IMR-90 (cell line): Measurements from ENCODE around the gene RMND5B. TPM values are rescaled to one million over a fixed set of nuclear protein-coding genes. Genes with fewer than 3 reads are reported as not detected.

Experiments
- ATAC-seq: fragments of 200-7000 bp; cut with Tn5 transposase; 2 replicates; pipeline ENCODE4 v1.9.1; 2020; ENCODE audit warnings: low read depth, mild to moderate bottlenecking, moderate library complexity
- BruUV-seq: library from RNA; stranded (reverse); fragments of 400-500 nt; replicated peaks from 2 replicates; lab custom pipeline; 2021; lab: Mats Ljungman, UMichigan
- CTCF ChIA-PET: fragments of 300-600 bp; formaldehyde crosslinking; extraction: SDS; loops from one replicate; lab custom pipeline; 2021; ENCODE audit warnings: antibody characterized with exemption; lab: Yijun Ruan, JAX
- POLR2A ChIA-PET: fragments of 300-600 bp; sonication (Branson Sonifier 250); formaldehyde crosslinking; loops from one replicate; lab custom pipeline; 2022; ENCODE audit warnings: antibody characterized with exemption; ENCODE audit not compliant: unreplicated experiment; lab: Charles Lee
- DNase-seq: peaks from one replicate; pipeline ENCODE4 v3.0.0; 2013
- H2AFZ ChIP-seq: replicated peaks from 2 replicates; pipeline ENCODE3; 2013; ENCODE audit warnings: low read length, mild to moderate bottlenecking; ENCODE audit not compliant: poor library complexity
- H2AK5ac ChIP-seq: 2 replicates; pipeline ENCODE4 v1.6.1; 2013; ENCODE audit warnings: low read depth, low read length, inconsistent platforms
- H2AK9ac ChIP-seq: replicated peaks from 2 replicates; pipeline ENCODE3; 2013; ENCODE audit warnings: mild to moderate bottlenecking, low read depth, low read length, moderate library complexity; ENCODE audit not compliant: poor library complexity
- H2BK120ac ChIP-seq: 2 replicates; pipeline ENCODE4 v1.6.1; 2013; ENCODE audit warnings: low read depth, low read length, inconsistent platforms
- H2BK15ac ChIP-seq: 3 replicates; pipeline ENCODE4 v1.6.1; 2013; ENCODE audit warnings: low read depth, low read length, inconsistent platforms
- H2BK20ac ChIP-seq: 2 replicates; pipeline ENCODE4 v1.6.1; 2013; ENCODE audit warnings: low read depth, mild to moderate bottlenecking, inconsistent platforms, low read length, moderate library complexity
- H2BK5ac ChIP-seq: 2 replicates; pipeline ENCODE4 v1.6.1; 2013; ENCODE audit warnings: mild to moderate bottlenecking, low read depth, low read length, inconsistent platforms; ENCODE audit not compliant: poor library complexity, severe bottlenecking
- H3K14ac ChIP-seq: replicated peaks from 2 replicates; pipeline ENCODE4 v1.6.1; 2013; ENCODE audit warnings: low read depth, low read length, inconsistent platforms
- H3K18ac ChIP-seq: 2 replicates; pipeline ENCODE4 v1.6.1; 2013; ENCODE audit warnings: low read depth, low read length, control low read depth
- H3K23ac ChIP-seq: 2 replicates; pipeline ENCODE4 v1.6.1; 2013; ENCODE audit warnings: low read depth, low read length, inconsistent platforms
- H3K27ac ChIP-seq: 2 replicates; pipeline ENCODE4 v1.5.1; 2013; ENCODE audit warnings: mild to moderate bottlenecking, control low read depth, low read length; ENCODE audit not compliant: insufficient read depth
- H3K27me3 ChIP-seq: 2 replicates; pipeline ENCODE4 v1.6.1; 2013; ENCODE audit warnings: low read length; ENCODE audit not compliant: control insufficient read depth, insufficient read depth
- H3K36me3 ChIP-seq: 2 replicates; pipeline ENCODE4 v1.6.1; 2013; ENCODE audit warnings: low read length, mixed read lengths; ENCODE audit not compliant: control insufficient read depth, insufficient read depth
- H3K4ac ChIP-seq: 2 replicates; pipeline ENCODE4 v1.6.1; 2013; ENCODE audit warnings: low read depth, low read length, inconsistent platforms
- H3K4me1 ChIP-seq: 2 replicates; pipeline ENCODE4 v1.6.1; 2013; ENCODE audit warnings: low read length, mixed read lengths; ENCODE audit not compliant: control insufficient read depth, insufficient read depth
- H3K4me2 ChIP-seq: 2 replicates; pipeline ENCODE4 v1.6.1; 2013; ENCODE audit warnings: low read depth, mild to moderate bottlenecking, control low read depth, low read length, moderate library complexity
- H3K4me3 ChIP-seq: 2 replicates; pipeline ENCODE4 v1.5.1; 2013; ENCODE audit warnings: low read depth, mild to moderate bottlenecking, control low read depth, low read length, moderate library complexity; ENCODE audit not compliant: insufficient read depth
- H3K56ac ChIP-seq: 2 replicates; pipeline ENCODE4 v1.6.1; 2013; ENCODE audit warnings: low read length, inconsistent platforms; ENCODE audit not compliant: insufficient read depth; ENCODE audit errors: extremely low read depth
- H3K79me1 ChIP-seq, 2 experiments: 2 replicates each; pipeline ENCODE4 v1.6.1; 2013; ENCODE audit warnings: low read length in 2 of 2, inconsistent platforms in 1 of 2, low read depth in 1 of 2
- H3K9ac ChIP-seq: 2 replicates; pipeline ENCODE4 v1.6.1; 2013; ENCODE audit warnings: low read depth, low read length, control low read depth
- H3K9me1 ChIP-seq: 2 replicates; pipeline ENCODE4 v1.6.1; 2013; ENCODE audit warnings: low read length, inconsistent platforms; ENCODE audit not compliant: insufficient read depth
- H3K9me3 ChIP-seq: 2 replicates; pipeline ENCODE4 v1.6.1; 2013; ENCODE audit warnings: low read length; ENCODE audit not compliant: control insufficient read depth, insufficient read depth
- H4K20me1 ChIP-seq: 2 replicates; pipeline ENCODE4 v1.6.1; 2013; ENCODE audit warnings: low read length, inconsistent platforms; ENCODE audit not compliant: insufficient read depth
- H4K5ac ChIP-seq: 2 replicates; pipeline ENCODE4 v1.6.1; 2013; ENCODE audit warnings: mild to moderate bottlenecking, low read depth, low read length, control low read depth
- H4K8ac ChIP-seq, 2 experiments: 2 replicates each; pipeline ENCODE4 v1.6.1; 2013; ENCODE audit warnings: low read depth in 2 of 2, low read length in 2 of 2, control low read depth in 1 of 2, inconsistent platforms in 1 of 2
- H4K91ac ChIP-seq: 2 replicates; pipeline ENCODE4 v1.6.1; 2013; ENCODE audit warnings: low read depth, low read length, inconsistent platforms; ENCODE audit not compliant: insufficient read depth
- SMC3 ChIP-seq: fragments of 150-350 bp; IDR thresholded peaks from 2 replicates; pipeline ENCODE4 v1.6.1; 2016; ENCODE audit warnings: low read depth, mild to moderate bottlenecking, antibody characterized with exemption, low read length, moderate library complexity
- WGBS, 2 experiments: methylation state at CpG; one replicate each; pipeline versions ENCODE4 v1.1.5 to v1.1.7; 2013; ENCODE audit warnings: missing lambda C conversion rate in 2 of 2; ENCODE audit not compliant: insufficient read length in 1 of 2; ENCODE audit errors: extremely low coverage in 2 of 2; 5-methylcytosine and 5-hydroxymethylcytosine counted together
- dilution Hi-C: fragments of 300-500 bp; cut with HindIII; formaldehyde crosslinking; loops from one replicate; pipeline ENCODE4 v1.14.3; 2018; ENCODE audit warnings: low sequenced_read_pairs; ENCODE audit not compliant: unreplicated experiment
- in situ Hi-C: fragments of 300-500 bp; cut with MboI; formaldehyde crosslinking; loops from 3 replicates; pipeline ENCODE4 v1.14.3; 2019; ENCODE audit warnings: low sequenced_read_pairs, inconsistent platforms, mixed read lengths
- intact Hi-C: fragments of 100-400 bp; cut with micrococcal nuclease; formaldehyde crosslinking; loops from 2 replicates; pipeline ENCODE4 v1.10.0; 2022
- polyA plus RNA-seq, 3 experiments: library from polyadenylated mRNA; depleted of rRNA; stranded (reverse); fragments of >200 nt; gene quantifications; 2 replicates each; pipeline ENCODE4 v1.2.3, GENCODE V29; 2012; ENCODE audit warnings: low replicate concordance in 1 of 3
- total RNA-seq: library from RNA; depleted of rRNA; stranded (reverse); fragments of >200 nt; gene quantifications from 2 replicates; pipeline ENCODE4 v1.2.3, GENCODE V29; 2012

RMND5B gene
- total and polyA plus RNA-seq, 2 of the 4 experiments (the other 2 are of a cell fraction) = 14.0 to 19.5 TPM

DNA sequence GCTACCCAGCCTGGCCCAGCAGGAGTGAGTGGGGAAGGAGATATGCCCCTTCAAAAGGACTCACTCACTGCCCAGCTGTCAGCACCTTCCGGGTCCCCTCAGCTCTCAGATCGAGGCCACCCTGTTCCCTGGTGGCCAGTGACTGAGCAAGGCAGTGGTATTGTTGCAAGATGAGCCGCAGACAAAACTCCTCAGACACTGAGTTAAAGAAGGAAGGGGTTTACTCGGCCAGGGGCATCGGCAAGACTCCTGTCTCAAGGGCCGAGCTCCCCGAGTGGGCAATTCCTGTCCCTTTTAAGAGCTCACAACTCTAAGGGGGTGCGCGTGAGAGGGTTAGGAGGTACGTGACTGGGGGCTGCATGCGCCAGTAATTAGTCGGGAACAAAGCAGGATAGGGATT lies 27.2 kb upstream of the RMND5B start:
- DNase-seq (no peak), ATAC-seq (no peak)
- Histone ChIP-seq H2BK120ac (no peak overlapping the region), H3K4ac (no peak overlapping the region), H3K9ac (no peak overlapping the region), H3K9me3 (no peaks in the 10 kb centered on the region), H4K8ac (no peak overlapping the region), H3K14ac (no peak overlapping the region), H3K79me1 (no peaks in the 10 kb centered on the region), H3K56ac (no peak overlapping the region), H2AK5ac (no peak overlapping the region), H3K27ac (no peak overlapping the region), H3K18ac (no peak overlapping the region), H2AK9ac (no peak overlapping the region), H3K9me1 (no peaks in the 10 kb centered on the region), H2AFZ (no peak overlapping the region), H4K5ac (no peak overlapping the region), H4K20me1 (no peaks in the 10 kb centered on the region), H3K23ac (no peak overlapping the region), H3K36me3 (no peaks in the 10 kb centered on the region), H2BK20ac (no peak overlapping the region), H3K4me2 (no peak overlapping the region), H4K91ac (no peak overlapping the region), H3K4me3 (no peak overlapping the region), H3K4me1 (no peaks in the 10 kb centered on the region), H2BK5ac (no peak overlapping the region), H3K27me3 (peaks cover 15% of the 10 kb centered on the region), H2BK15ac (no peak overlapping the region)
- no TSS peak for BruUV-seq
- no peak for TF ChIP-seq SMC3
- intact Hi-C loops = no loop called here
- ChIA-PET CTCF (no interaction called here), POLR2A (no interaction called here)
- in situ Hi-C loops = no loop called here
- no CpG with 5 or more reads among the region's 12 CpGs for WGBS, 2 experiments
- dilution Hi-C loops = no loop called here
